CD4-positive, alpha-beta T cell (primary cell): ENCODE data around the gene UBE2D2. TPM values are rescaled to one million over a fixed set of nuclear protein-coding genes. Genes with fewer than 3 reads are reported as not detected.
A peak's percentile ranks its signal among the peaks of the same experiment; 100 is the strongest.

Experiments
- ATAC-seq: fragments of 200-7000 bp; cut with Tn5 transposase; one replicate; pipeline ENCODE4 v1.10.0; 2022; ENCODE audit warnings: mild to moderate bottlenecking; ENCODE audit not compliant: poor library complexity
- CTCF ChIA-PET: fragments of 350-600 bp; sonication (Branson Sonifier 250); formaldehyde crosslinking; loops from one replicate; lab custom pipeline; 2021; ENCODE audit warnings: antibody characterized with exemption, inconsistent platforms; lab: Charles Lee
- POLR2A ChIA-PET: fragments of 350-600 bp; sonication (Branson Sonifier 250); formaldehyde crosslinking; loops from one replicate; lab custom pipeline; 2021; ENCODE audit warnings: antibody characterized with exemption, inconsistent platforms; lab: Charles Lee
- DNase-seq, 14 experiments: peaks; one replicate each; pipeline ENCODE4 v3.0.0-alpha.2; 2013 to 2020; ENCODE audit warnings: mixed read lengths in 2 of 14
- H3K27ac ChIP-seq, 2 donors: one replicate each; pipeline versions ENCODE4 v1.5.1 to v1.7.0; 2013; ENCODE audit warnings: low read length in 2 of 2, low read depth in 1 of 2, mild to moderate bottlenecking in 1 of 2
- H3K27me3 ChIP-seq, 2 experiments: 1 replicate in 1 of 2; 2 replicates in 1 of 2; pipeline versions ENCODE4 v1.6.1 to v1.7.0; 2013; ENCODE audit warnings: low read length in 2 of 2, control low read depth in 1 of 2, mild to moderate bottlenecking in 1 of 2, moderate library complexity in 1 of 2; ENCODE audit not compliant: insufficient read depth in 2 of 2, control insufficient read depth in 1 of 2
- H3K36me3 ChIP-seq: one replicate; pipeline ENCODE4 v1.6.1; 2013; ENCODE audit warnings: low read length, control low read depth; ENCODE audit not compliant: insufficient read depth
- H3K4me1 ChIP-seq: one replicate; pipeline ENCODE4 v1.6.1; 2013; ENCODE audit warnings: low read length, control low read depth; ENCODE audit not compliant: insufficient read depth
- H3K4me3 ChIP-seq: one replicate; pipeline ENCODE4 v1.5.1; 2013; ENCODE audit warnings: mild to moderate bottlenecking, low read length, moderate library complexity
- H3K9me3 ChIP-seq, 2 experiments: 1 replicate in 1 of 2; 2 replicates in 1 of 2; pipeline versions ENCODE4 v1.6.1 to v1.7.0; 2013; ENCODE audit warnings: low read length in 2 of 2, mild to moderate bottlenecking in 2 of 2, control low read depth in 1 of 2, moderate library complexity in 1 of 2; ENCODE audit not compliant: control insufficient read depth in 1 of 2, insufficient read depth in 1 of 2
- H3K27ac Mint-ChIP-seq: one replicate; pipeline ENCODE4 v1.8.0; 2020; ENCODE audit warnings: mixed read lengths
- H3K27me3 Mint-ChIP-seq: one replicate; pipeline ENCODE4 v1.8.0; 2021; ENCODE audit warnings: mixed read lengths
- H3K36me3 Mint-ChIP-seq: one replicate; pipeline ENCODE4 v1.8.0; 2021; ENCODE audit warnings: low read depth, mixed read lengths
- H3K4me1 Mint-ChIP-seq: one replicate; pipeline ENCODE4 v1.8.0; 2021; ENCODE audit warnings: low read depth, mixed read lengths
- H3K4me3 Mint-ChIP-seq: one replicate; pipeline ENCODE4 v1.8.0; 2020; ENCODE audit warnings: mild to moderate bottlenecking, mixed read lengths
- H3K9me3 Mint-ChIP-seq: one replicate; pipeline ENCODE4 v1.8.0; 2020; ENCODE audit warnings: mixed read lengths
- intact Hi-C, 2 experiments: fragments of 100-400 bp; cut with DNase I in 1 of 2; cut with micrococcal nuclease in 1 of 2; formaldehyde crosslinking; loops; one replicate each; pipeline versions ENCODE4 v1.15.1 to v1.9.0; 2023 to 2025; cut with DNase I, micrococcal nuclease
- total RNA-seq, 174 experiments: library from RNA in 2 of 174; stranded (reverse) in 2 of 174; gene quantifications; one replicate each; pipeline ENCODE4 v1.2.3 and lab custom pipeline; 2021 to 2026
- TF ChIP-seq, protein P1 (sequence below): fragments of 200-600 bp; IDR thresholded peaks from one replicate; pipeline ENCODE4 v1.8.0; 2022; ENCODE audit warnings: antibody characterized with exemption, mild to moderate bottlenecking

The UBE2D2 gene
- total RNA-seq, 2 experiments from 2014 or later = 164 to 174 TPM

DNA sequence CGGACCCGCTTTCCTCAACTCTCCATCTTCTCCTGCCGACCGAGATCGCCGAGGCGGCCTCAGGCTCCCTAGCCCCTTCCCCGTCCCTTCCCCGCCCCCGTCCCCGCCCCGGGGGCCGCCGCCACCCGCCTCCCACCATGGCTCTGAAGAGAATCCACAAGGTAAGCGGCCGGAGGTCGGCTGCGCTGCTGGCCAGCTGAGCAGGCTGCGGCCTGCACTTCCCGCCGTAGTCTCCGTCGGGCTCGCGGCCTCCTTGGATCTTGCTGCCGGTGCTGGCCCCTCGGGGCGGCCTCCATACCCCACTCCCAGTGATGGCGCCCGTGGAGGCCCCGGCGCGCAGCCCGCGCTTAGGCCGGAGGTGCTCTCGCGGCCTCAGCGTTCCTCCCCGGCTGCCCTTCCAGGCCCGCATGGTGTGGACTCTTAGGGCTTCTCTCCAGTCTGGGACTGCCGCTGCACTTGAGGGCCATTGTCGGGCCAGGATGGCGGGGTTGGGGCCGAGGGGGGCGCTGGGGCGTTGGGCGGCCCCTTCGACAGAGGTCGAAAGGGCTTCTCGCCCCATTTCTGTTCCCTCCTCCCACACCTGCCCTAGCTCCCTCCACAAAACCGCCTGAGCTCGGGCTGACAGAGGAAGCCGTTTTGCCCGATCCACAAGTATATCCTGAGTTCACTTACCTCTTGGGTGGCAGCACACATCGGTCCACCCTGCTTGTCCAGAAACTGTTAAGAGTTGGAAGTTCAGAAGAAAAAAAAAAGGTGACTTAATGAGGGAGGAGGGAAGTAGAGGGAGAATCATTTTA lies 714 bp downstream of the UBE2D2 start:
- H3K27me3 Mint-ChIP-seq = no peaks in the 10 kb centered on the region
- H3K9me3 Mint-ChIP-seq = no peaks in the 10 kb centered on the region
- CTCF ChIA-PET = interaction anchor here (0.8 to 4.5 kb wide), 8 partner anchors 13 to 204 kb away, joined by 3 to 28 read pairs (median 3); no protein-coding TSS in a partner anchor
- H3K4me3 Mint-ChIP-seq = peak overlapping the region; percentile 99
- intact Hi-C loops = loop anchor here (1.0 to 10.0 kb wide), 7 partner anchors 43 to 553 kb away; partner anchors contain the start of genes DNAJC18 (in 1 of the 2), MATR3 (in 1 of the 2), PAIP2 (in 1 of the 2) and PURA (in 1 of the 2)
- peaks cover 51% of the 10 kb centered on the region for H3K4me1 Mint-ChIP-seq
- POLR2A ChIA-PET = interaction anchor here (0.6 to 8.9 kb wide), 27 partner anchors 9 to 1115 kb away, joined by 3 to 145 read pairs (median 5); partner anchors contain the start of genes DNAJC18, IK, MATR3 and NDUFA2
- Histone ChIP-seq H3K9me3 (no peaks in the 10 kb centered on the region), H3K4me3 (peak overlapping the region; percentile 79), H3K36me3 (peaks cover 4% of the 10 kb centered on the region), H3K27me3 (no peaks in the 10 kb centered on the region), H3K4me1 (peaks cover 44% of the 10 kb centered on the region), H3K27ac (peak overlapping the region; percentile 82 to 88)
- peak overlapping the region; percentile 92 for H3K27ac Mint-ChIP-seq
- peaks cover 42% of the 10 kb centered on the region for H3K36me3 Mint-ChIP-seq
- ATAC-seq (peak; percentile 5), DNase-seq (peak in 11 of 14 experiments; percentile 5 to 69 (median 38))
- TF ChIP-seq, protein P1, sequence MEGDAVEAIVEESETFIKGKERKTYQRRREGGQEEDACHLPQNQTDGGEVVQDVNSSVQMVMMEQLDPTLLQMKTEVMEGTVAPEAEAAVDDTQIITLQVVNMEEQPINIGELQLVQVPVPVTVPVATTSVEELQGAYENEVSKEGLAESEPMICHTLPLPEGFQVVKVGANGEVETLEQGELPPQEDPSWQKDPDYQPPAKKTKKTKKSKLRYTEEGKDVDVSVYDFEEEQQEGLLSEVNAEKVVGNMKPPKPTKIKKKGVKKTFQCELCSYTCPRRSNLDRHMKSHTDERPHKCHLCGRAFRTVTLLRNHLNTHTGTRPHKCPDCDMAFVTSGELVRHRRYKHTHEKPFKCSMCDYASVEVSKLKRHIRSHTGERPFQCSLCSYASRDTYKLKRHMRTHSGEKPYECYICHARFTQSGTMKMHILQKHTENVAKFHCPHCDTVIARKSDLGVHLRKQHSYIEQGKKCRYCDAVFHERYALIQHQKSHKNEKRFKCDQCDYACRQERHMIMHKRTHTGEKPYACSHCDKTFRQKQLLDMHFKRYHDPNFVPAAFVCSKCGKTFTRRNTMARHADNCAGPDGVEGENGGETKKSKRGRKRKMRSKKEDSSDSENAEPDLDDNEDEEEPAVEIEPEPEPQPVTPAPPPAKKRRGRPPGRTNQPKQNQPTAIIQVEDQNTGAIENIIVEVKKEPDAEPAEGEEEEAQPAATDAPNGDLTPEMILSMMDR = no peak

DNA sequence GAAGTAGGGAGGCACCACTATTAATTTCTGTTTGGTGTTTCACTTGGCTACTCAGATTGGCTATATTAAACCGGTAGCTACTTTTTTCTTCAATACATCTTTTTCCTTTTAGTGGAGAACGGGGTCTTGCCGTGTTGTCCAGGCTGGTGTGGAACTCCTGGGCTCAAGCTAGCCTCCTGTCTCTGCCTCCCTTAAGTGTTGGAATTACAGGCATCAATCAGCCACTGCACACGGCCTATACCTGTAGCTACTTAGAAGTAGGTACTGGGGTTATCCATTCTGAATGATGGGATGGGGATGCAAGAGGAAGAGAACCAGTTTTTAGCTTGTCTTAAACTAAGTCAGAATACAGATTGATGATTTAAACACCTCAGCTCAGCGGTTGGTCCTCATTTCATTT lies 1.7 kb downstream of the UBE2D2 start:
- TF ChIP-seq, protein P1 = no peak
- Histone ChIP-seq H3K36me3 (peaks cover 4% of the 10 kb centered on the region), H3K9me3 (no peaks in the 10 kb centered on the region), H3K27me3 (no peaks in the 10 kb centered on the region), H3K27ac (peak overlapping the region; percentile 64 to 82), H3K4me3 (peak overlapping the region; percentile 79), H3K4me1 (peaks cover 54% of the 10 kb centered on the region)
- ChIA-PET POLR2A (interaction anchor here (0.6 to 8.9 kb wide), 12 partner anchors 9 to 221 kb away, joined by 3 to 145 read pairs (median 4); partner anchors contain the start of genes DNAJC18, PAIP2 and SPATA24), CTCF (interaction anchor here (0.8 to 4.5 kb wide), 7 partner anchors 9 to 203 kb away, joined by 3 to 28 read pairs (median 3); no protein-coding TSS in a partner anchor)
- ATAC-seq (no peak), DNase-seq (peak in 1 of 14 experiments; percentile 5)
- intact Hi-C loops = loop anchor here (5.0 to 10.0 kb wide), 5 partner anchors 52 to 552 kb away; partner anchors contain the start of genes MATR3 (in 1 of the 2), PAIP2 (in 1 of the 2), PURA (in 1 of the 2) and SPATA24 (in 1 of the 2)
- Mint-ChIP-seq H3K36me3 (peaks cover 49% of the 10 kb centered on the region), H3K9me3 (no peaks in the 10 kb centered on the region), H3K4me3 (peak overlapping the region; percentile 99), H3K27me3 (no peaks in the 10 kb centered on the region), H3K4me1 (peaks cover 57% of the 10 kb centered on the region), H3K27ac (peak overlapping the region; percentile 92)
